Endodermal cell (in vitro differentiated cells): Measurements from ENCODE around the gene C5orf15. TPM values are rescaled to one million over a fixed set of nuclear protein-coding genes. Genes with fewer than 3 reads are reported as not detected.
A peak's percentile ranks its signal among the peaks of the same experiment; 100 is the strongest.

Source experiments
- DNase-seq: peaks from one replicate; pipeline ENCODE4 v3.0.0-alpha.2; 2017
- H3K27ac ChIP-seq: 2 replicates; pipeline ENCODE4 v1.5.1; 2013; ENCODE audit warnings: mild to moderate bottlenecking, low read depth, low read length, moderate library complexity
- H3K27me3 ChIP-seq: 2 replicates; pipeline ENCODE4 v1.6.1; 2013; ENCODE audit warnings: mild to moderate bottlenecking, low read length, moderate library complexity; ENCODE audit not compliant: insufficient read depth, control insufficient read depth, poor library complexity, severe bottlenecking
- H3K36me3 ChIP-seq: 2 replicates; pipeline ENCODE4 v1.7.0; 2013; ENCODE audit warnings: mild to moderate bottlenecking, low read length, moderate library complexity; ENCODE audit not compliant: control insufficient read depth, insufficient read depth
- H3K4me1 ChIP-seq: one replicate; pipeline ENCODE4 v1.7.0; 2013; ENCODE audit warnings: low read length; ENCODE audit not compliant: control insufficient read depth, insufficient read depth
- H3K4me3 ChIP-seq: 2 replicates; pipeline ENCODE4 v1.5.1; 2013; ENCODE audit warnings: mild to moderate bottlenecking, low read length, moderate library complexity
- H3K9ac ChIP-seq: 2 replicates; pipeline ENCODE4 v1.6.1; 2013; ENCODE audit warnings: mild to moderate bottlenecking, low read length, moderate library complexity; ENCODE audit not compliant: poor library complexity, severe bottlenecking; ENCODE audit errors: extremely low read depth
- H3K9me3 ChIP-seq: 2 replicates; pipeline ENCODE4 v1.6.1; 2013; ENCODE audit warnings: mild to moderate bottlenecking, low read length, moderate library complexity; ENCODE audit not compliant: control insufficient read depth
- H3K27ac Mint-ChIP-seq: 2 replicates; pipeline ENCODE4 v1.8.0; 2020; ENCODE audit warnings: mixed read lengths
- H3K27me3 Mint-ChIP-seq: 2 replicates; pipeline ENCODE4 v1.8.0; 2021; ENCODE audit warnings: mild to moderate bottlenecking, mixed read lengths; ENCODE audit not compliant: insufficient read depth
- H3K36me3 Mint-ChIP-seq: 2 replicates; pipeline ENCODE4 v1.8.0; 2020; ENCODE audit warnings: low read depth, mixed read lengths
- H3K4me1 Mint-ChIP-seq: 2 replicates; pipeline ENCODE4 v1.8.0; 2020; ENCODE audit warnings: mixed read lengths
- H3K4me3 Mint-ChIP-seq: 2 replicates; pipeline ENCODE4 v1.8.0; 2020; ENCODE audit warnings: mild to moderate bottlenecking, moderate library complexity, mixed read lengths
- H3K9me3 Mint-ChIP-seq: 2 replicates; pipeline ENCODE4 v1.8.0; 2020; ENCODE audit warnings: mild to moderate bottlenecking, mixed read lengths
- CTCF ChIP-seq: fragments of 200-600 bp; sonication (generic); conservative IDR thresholded peaks from 2 replicates; pipeline ENCODE4 v1.5.0; 2021; ENCODE audit warnings: antibody characterized with exemption, mild to moderate bottlenecking
- WGBS, 2 experiments: methylation state at CpG; one replicate each; pipeline versions ENCODE4 v1.1.5 to v1.1.7; 2013; ENCODE audit warnings: missing lambda C conversion rate in 2 of 2, mixed read lengths in 1 of 2; ENCODE audit not compliant: insufficient coverage in 1 of 2, insufficient read length in 1 of 2; 5-methylcytosine and 5-hydroxymethylcytosine counted together
- total RNA-seq, 2 donors: library from RNA; stranded (reverse); fragmentation: NEBNext Ultra II Directional in 1 of 2; extraction: Animal tissue kit (Norgen Biotek cat#: 25700) in 1 of 2; gene quantifications; 2 replicates in 1 of 2; 3 replicates in 1 of 2; pipeline ENCODE4 v1.2.1, GENCODE V29; 2021

The C5orf15 gene
- total RNA-seq, 2 donors from 2014 or later = 37.6 to 37.7 TPM

- WGBS, 2 experiments = 92% methylated on average over 4 to 5 of the region's 5 CpGs
- Histone ChIP-seq H3K27ac (no peak overlapping the region), H3K9ac (no peak overlapping the region), H3K9me3 (peaks cover 12% of the 10 kb centered on the region), H3K4me3 (peak overlapping the region; percentile 95), H3K27me3 (no peaks in the 10 kb centered on the region), H3K4me1 (no peaks in the 10 kb centered on the region), H3K36me3 (peaks cover 18% of the 10 kb centered on the region)
- Mint-ChIP-seq H3K36me3 (peaks cover 18% of the 10 kb centered on the region), H3K4me1 (peaks cover 16% of the 10 kb centered on the region), H3K9me3 (peaks cover 3% of the 10 kb centered on the region), H3K27ac (no peak overlapping the region), H3K27me3 (no peaks in the 10 kb centered on the region), H3K4me3 (peak overlapping the region; percentile 99)
- TF ChIP-seq CTCF = no peak
- DNase-seq = no peak
Observed at GRCh38 chr5:133967124-133967523, 1.3 kb downstream of the C5orf15 start.

GRCh38 chr5:133966090-133966489 lies 2.3 kb downstream of the C5orf15 start:
- Histone ChIP-seq H3K9ac (no peak overlapping the region), H3K27me3 (no peaks in the 10 kb centered on the region), H3K4me3 (no peak overlapping the region), H3K36me3 (peaks cover 8% of the 10 kb centered on the region), H3K9me3 (peaks cover 12% of the 10 kb centered on the region), H3K4me1 (no peaks in the 10 kb centered on the region), H3K27ac (no peak overlapping the region)
- Mint-ChIP-seq H3K27ac (no peak overlapping the region), H3K9me3 (peaks cover 3% of the 10 kb centered on the region), H3K36me3 (peaks cover 12% of the 10 kb centered on the region), H3K4me1 (peaks cover 16% of the 10 kb centered on the region), H3K4me3 (no peak overlapping the region), H3K27me3 (no peaks in the 10 kb centered on the region)
- DNase-seq = no peak
- 90 to 98% methylated on average over 6 to 10 of the region's 10 CpGs for WGBS, 2 experiments
- TF ChIP-seq CTCF = no peak

GRCh38 chr5:133963493-133964128 lies 4.8 kb downstream of the C5orf15 start:
- Histone ChIP-seq H3K27ac (no peak overlapping the region), H3K4me3 (no peak overlapping the region), H3K9me3 (peaks cover 12% of the 10 kb centered on the region), H3K4me1 (no peaks in the 10 kb centered on the region), H3K27me3 (no peaks in the 10 kb centered on the region), H3K9ac (no peak overlapping the region), H3K36me3 (peaks cover 17% of the 10 kb centered on the region)
- no peak for TF ChIP-seq CTCF
- peaks cover 23% of the 10 kb centered on the region for H3K36me3 Mint-ChIP-seq
- no peak overlapping the region for H3K27ac Mint-ChIP-seq
- no peak for DNase-seq
- 98% methylated on average over 2 of the region's 2 CpGs; no CpG with 5 or more reads in 1 of the 2 experiments for WGBS, 2 experiments
- H3K27me3 Mint-ChIP-seq = no peaks in the 10 kb centered on the region
- no peak overlapping the region for H3K4me3 Mint-ChIP-seq
- peaks cover 10% of the 10 kb centered on the region for H3K4me1 Mint-ChIP-seq
- peaks cover 3% of the 10 kb centered on the region for H3K9me3 Mint-ChIP-seq
